Activated T-cell treated with anti-CD3 and anti-CD28 coated beads, Interleukin-2, amount 50 U/mL, for 4 hours (primary cell): ENCODE results near the gene ACTG2. TPM values are rescaled to one million over a fixed set of nuclear protein-coding genes. Genes with fewer than 3 reads are reported as not detected.

Experiments
- ATAC-seq, 2 donors: fragments of 200-7000 bp; cut with Tn5 transposase; one replicate each; pipeline ENCODE4 v1.10.0; 2021
- DNase-seq: peaks from one replicate; pipeline ENCODE4 v3.0.0-alpha.2; 2020
- H3K27me3 Mint-ChIP-seq: one replicate; pipeline ENCODE4 v1.8.0; 2021; ENCODE audit warnings: low read depth, mixed read lengths
- H3K36me3 Mint-ChIP-seq: one replicate; pipeline ENCODE4 v1.8.0; 2022; ENCODE audit warnings: mixed read lengths; ENCODE audit not compliant: insufficient read depth
- H3K4me1 Mint-ChIP-seq: one replicate; pipeline ENCODE4 v1.8.0; 2021; ENCODE audit warnings: low read depth, mixed read lengths
- H3K4me3 Mint-ChIP-seq: one replicate; pipeline ENCODE4 v1.8.0; 2021; ENCODE audit warnings: mild to moderate bottlenecking, moderate library complexity, mixed read lengths
- H3K9me3 Mint-ChIP-seq: one replicate; pipeline ENCODE4 v1.8.0; 2021; ENCODE audit warnings: mixed read lengths
- total RNA-seq, 3 donors: library from RNA; stranded (reverse); gene quantifications; one replicate each; pipeline ENCODE4 v1.2.1, GENCODE V29; 2021

Gene ACTG2
- total RNA-seq, 3 donors from 2014 or later: 0.52 to 0.89 (median 0.63) TPM

DNA sequence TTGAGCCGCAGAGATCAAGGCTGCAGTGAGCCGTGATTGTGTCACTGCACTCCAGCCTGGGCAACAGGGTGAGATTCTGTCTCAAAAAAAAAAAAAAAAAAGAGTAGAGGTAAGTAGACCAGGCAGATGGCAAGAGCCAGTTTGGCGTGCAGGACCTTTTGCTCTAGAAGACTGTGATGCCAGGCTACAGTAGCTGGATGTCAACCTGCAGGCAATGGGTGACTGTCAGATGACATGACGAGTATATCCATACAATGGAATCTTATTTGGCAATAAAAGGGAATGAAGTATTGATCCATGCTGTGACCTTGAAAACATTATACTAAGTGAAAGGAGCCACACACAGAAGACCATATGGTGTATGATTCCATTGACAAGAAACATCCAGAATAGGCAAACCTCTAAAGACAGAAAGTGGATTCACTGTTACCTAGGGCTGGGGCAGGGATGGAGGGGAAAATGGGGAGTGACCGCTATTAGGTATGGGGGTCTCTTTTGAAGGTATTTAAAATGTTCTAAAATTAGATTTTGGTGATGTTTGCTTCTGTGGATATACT is 22.7 kb downstream of the ACTG2 start:
- H3K4me1 Mint-ChIP-seq: no peaks in the 10 kb centered on the region
- H3K9me3 Mint-ChIP-seq: no peaks in the 10 kb centered on the region
- no peak for DNase-seq
- no peak for ATAC-seq
- H3K27me3 Mint-ChIP-seq: peaks cover under 1% of the 10 kb centered on the region
- no peaks in the 10 kb centered on the region for H3K36me3 Mint-ChIP-seq
- no peak overlapping the region for H3K4me3 Mint-ChIP-seq

DNA sequence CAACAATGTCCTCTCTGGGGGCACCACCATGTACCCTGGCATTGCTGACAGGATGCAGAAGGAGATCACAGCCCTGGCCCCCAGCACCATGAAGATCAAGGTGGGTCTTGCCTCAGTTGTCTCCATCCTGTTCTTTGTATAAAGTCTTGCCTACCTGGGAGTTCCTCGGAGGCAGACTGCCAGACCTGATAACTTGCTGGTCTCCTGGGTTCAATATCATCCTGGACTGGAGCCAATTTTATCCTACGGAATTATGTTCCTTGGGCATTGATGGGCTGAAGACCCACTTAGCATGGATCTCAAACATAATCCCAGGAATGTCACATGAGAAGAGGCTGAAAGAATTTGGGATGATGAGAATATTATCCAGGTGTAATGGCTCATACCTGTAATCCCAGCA is 23.9 kb downstream of the ACTG2 start:
- Mint-ChIP-seq H3K36me3 (no peaks in the 10 kb centered on the region), H3K4me1 (no peaks in the 10 kb centered on the region), H3K4me3 (no peak overlapping the region), H3K9me3 (no peaks in the 10 kb centered on the region), H3K27me3 (peaks cover 2% of the 10 kb centered on the region)
- ATAC-seq (no peak), DNase-seq (no peak)

- Mint-ChIP-seq H3K4me1 (no peaks in the 10 kb centered on the region), H3K27me3 (peaks cover 2% of the 10 kb centered on the region), H3K4me3 (no peak overlapping the region), H3K9me3 (no peaks in the 10 kb centered on the region), H3K36me3 (no peaks in the 10 kb centered on the region)
- DNase-seq (no peak), ATAC-seq (no peak)
Measured at GRCh38 chr2:73917296-73917695, 24.5 kb downstream of the ACTG2 start.

DNA sequence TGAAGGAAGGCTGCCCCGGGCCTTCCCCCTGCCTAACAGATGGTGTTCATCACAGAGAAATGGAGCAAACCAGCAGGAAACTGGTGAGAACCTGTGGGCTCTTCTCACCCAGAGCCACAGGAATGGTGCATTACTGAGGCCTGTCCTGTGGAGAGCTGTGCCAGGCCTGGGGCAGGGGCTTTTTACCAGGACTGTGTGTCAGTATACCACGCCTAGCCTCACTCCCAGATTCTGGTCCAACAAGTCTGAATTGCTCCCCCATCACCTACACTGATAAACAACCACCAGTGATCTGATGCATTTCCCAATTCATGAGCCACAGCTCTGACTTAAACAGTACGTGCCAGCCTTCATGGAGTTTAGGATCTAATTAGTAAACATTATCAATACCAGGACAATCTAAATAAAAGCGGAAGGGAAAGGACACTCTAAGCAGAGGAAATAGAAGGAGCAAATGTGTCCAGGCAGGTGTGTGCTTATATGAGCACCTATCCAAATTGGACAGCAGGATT is 24.9 kb downstream of the ACTG2 start:
- no peak overlapping the region for H3K4me3 Mint-ChIP-seq
- no peaks in the 10 kb centered on the region for H3K4me1 Mint-ChIP-seq
- ATAC-seq (no peak), DNase-seq (no peak)
- H3K36me3 Mint-ChIP-seq: no peaks in the 10 kb centered on the region
- no peaks in the 10 kb centered on the region for H3K9me3 Mint-ChIP-seq
- peaks cover 2% of the 10 kb centered on the region for H3K27me3 Mint-ChIP-seq

DNA sequence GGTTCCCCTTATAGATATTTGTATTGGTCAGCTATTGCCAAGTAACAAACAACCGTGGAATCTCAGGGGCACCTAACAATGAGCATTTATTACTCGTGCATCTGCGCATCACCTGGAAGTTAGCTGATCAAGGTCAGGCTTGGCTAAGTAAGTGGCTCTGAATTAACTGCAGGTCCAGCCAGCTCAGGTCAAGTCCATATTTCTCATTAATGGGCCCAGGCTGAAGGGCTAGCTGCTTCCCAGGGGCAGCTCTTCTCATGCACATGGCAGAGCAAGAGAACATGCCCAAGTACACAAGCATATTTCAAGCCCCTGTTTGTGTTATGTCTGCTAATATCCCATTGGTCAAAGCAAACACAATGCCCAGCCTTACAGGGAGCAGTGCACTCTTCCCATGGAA is 26.0 kb downstream of the ACTG2 start:
- no peaks in the 10 kb centered on the region for H3K4me1 Mint-ChIP-seq
- no peak overlapping the region for H3K4me3 Mint-ChIP-seq
- ATAC-seq (no peak), DNase-seq (no peak)
- H3K36me3 Mint-ChIP-seq: no peaks in the 10 kb centered on the region
- peaks cover 2% of the 10 kb centered on the region for H3K27me3 Mint-ChIP-seq
- H3K9me3 Mint-ChIP-seq: no peaks in the 10 kb centered on the region

- ATAC-seq (no peak), DNase-seq (no peak)
- Mint-ChIP-seq H3K4me3 (no peak overlapping the region), H3K36me3 (no peaks in the 10 kb centered on the region), H3K4me1 (no peaks in the 10 kb centered on the region), H3K27me3 (peaks cover 2% of the 10 kb centered on the region), H3K9me3 (no peaks in the 10 kb centered on the region)
Measured at GRCh38 chr2:73919596-73920228, 26.9 kb downstream of the ACTG2 start.

GRCh38 chr2:73920577-73921545 is 28.1 kb downstream of the ACTG2 start:
- Mint-ChIP-seq H3K36me3 (no peaks in the 10 kb centered on the region), H3K9me3 (no peaks in the 10 kb centered on the region), H3K4me1 (peaks cover 1% of the 10 kb centered on the region), H3K27me3 (peaks cover 2% of the 10 kb centered on the region), H3K4me3 (no peak overlapping the region)
- ATAC-seq: peak; percentile 38 to 62
- peak; percentile 36 for DNase-seq

DNA sequence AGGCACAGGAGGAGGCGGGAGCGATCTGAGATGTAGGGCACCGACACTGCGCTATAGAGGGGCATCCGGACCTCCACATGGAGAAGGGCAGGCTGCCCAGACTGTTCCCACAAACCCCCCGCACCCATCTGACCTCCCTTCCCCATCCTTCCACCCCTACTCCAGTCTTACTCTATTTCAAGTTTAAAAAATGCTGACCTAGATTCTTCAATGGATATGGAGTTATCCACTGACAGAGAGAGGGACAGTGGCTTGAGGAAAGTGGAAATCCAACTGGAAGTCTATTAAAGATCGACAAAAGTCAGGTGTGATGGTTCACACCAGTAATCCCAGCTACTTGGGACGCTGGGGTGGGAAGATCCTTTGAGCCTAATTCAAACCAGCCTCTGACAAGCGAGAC is 28.8 kb downstream of the ACTG2 start:
- no peaks in the 10 kb centered on the region for H3K9me3 Mint-ChIP-seq
- H3K36me3 Mint-ChIP-seq: no peaks in the 10 kb centered on the region

DNA sequence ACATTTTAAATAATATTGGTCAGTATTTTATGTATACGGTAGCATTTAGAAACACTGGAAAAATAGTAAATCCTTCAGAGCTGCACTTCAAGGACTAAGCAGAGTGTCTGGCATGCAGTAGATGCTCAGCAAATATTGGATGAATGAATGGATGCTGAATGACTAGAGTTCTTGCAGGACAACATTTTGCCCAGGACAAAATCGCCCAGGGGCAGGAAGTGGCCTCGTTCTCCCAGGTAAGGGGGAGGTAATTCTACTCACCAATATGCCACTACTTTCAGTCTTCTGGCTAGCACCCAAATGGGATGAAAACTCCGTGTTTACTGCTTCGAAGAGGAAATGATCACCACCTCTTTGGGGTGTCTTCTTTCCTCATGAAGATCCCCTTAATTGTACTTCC is 29.9 kb downstream of the ACTG2 start:
- ATAC-seq (no peak), DNase-seq (no peak)
- H3K9me3 Mint-ChIP-seq: no peaks in the 10 kb centered on the region
- no peak overlapping the region for H3K4me3 Mint-ChIP-seq
- peaks cover 11% of the 10 kb centered on the region for H3K4me1 Mint-ChIP-seq
- H3K36me3 Mint-ChIP-seq: peaks cover under 1% of the 10 kb centered on the region
- peaks cover 2% of the 10 kb centered on the region for H3K27me3 Mint-ChIP-seq

More for the DNA sequence above, 28.8 kb downstream of the ACTG2 start:
- no peak for DNase-seq
- Mint-ChIP-seq H3K4me3 (no peak overlapping the region), H3K27me3 (peaks cover 2% of the 10 kb centered on the region), H3K4me1 (peaks cover 6% of the 10 kb centered on the region)
- no peak for ATAC-seq

GRCh38 chr2:73925033-73925704 is 32.4 kb downstream of the ACTG2 start:
- Mint-ChIP-seq H3K4me1 (peaks cover 36% of the 10 kb centered on the region), H3K27me3 (peaks cover 2% of the 10 kb centered on the region), H3K4me3 (no peak overlapping the region), H3K36me3 (peaks cover 18% of the 10 kb centered on the region), H3K9me3 (no peaks in the 10 kb centered on the region)
- ATAC-seq (no peak), DNase-seq (no peak)

DNA sequence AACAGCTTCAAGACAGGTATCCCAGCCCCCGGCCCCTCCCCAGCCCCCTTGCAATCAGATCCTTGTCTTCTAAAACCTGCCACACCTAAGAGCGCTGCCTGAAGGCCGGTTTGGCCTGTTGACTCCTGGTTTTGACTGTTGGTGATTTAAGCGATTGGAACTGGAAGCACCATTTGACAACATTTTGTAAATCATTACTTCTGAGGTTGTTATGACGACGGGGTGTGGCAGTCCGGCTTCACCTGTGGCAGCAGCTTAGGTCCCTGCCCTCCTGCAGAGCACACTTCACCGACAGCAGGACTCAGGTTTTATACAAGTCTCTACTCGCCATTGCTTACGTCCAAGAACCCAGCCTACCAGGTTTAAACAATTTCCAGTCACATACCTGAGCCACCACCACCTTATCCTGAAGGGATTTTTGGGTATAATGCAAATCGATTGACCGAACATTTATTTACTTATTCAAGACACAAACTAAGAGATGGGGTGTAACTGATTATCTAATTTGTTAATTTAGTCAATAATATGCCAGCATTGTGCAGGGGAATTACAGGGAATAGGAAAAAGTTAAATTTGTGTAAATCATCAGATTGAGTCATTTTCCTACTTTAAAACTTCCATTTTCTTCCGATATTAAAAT is 33.2 kb downstream of the ACTG2 start:
- H3K27me3 Mint-ChIP-seq: no peaks in the 10 kb centered on the region
- H3K4me1 Mint-ChIP-seq: peaks cover 40% of the 10 kb centered on the region
- peaks cover 20% of the 10 kb centered on the region for H3K36me3 Mint-ChIP-seq
- ATAC-seq (no peak), DNase-seq (no peak)
- peak overlapping the region; percentile 96 for H3K4me3 Mint-ChIP-seq
- no peaks in the 10 kb centered on the region for H3K9me3 Mint-ChIP-seq

- Mint-ChIP-seq H3K27me3 (no peaks in the 10 kb centered on the region), H3K4me1 (peaks cover 47% of the 10 kb centered on the region), H3K9me3 (no peaks in the 10 kb centered on the region), H3K4me3 (peak within 1 kb of the TSS; percentile 96), H3K36me3 (peaks cover 25% of the 10 kb centered on the region)
- ATAC-seq (peak; percentile 100), DNase-seq (peak; percentile 94)
Measured at GRCh38 chr2:73926493-73927327, 33.9 kb downstream of the ACTG2 start, which contains the start of gene DGUOK. TSS of gene DGUOK (plus strand) at chr2:73926880. CDS start at chr2:73926911, 31 bp downstream.

DNA sequence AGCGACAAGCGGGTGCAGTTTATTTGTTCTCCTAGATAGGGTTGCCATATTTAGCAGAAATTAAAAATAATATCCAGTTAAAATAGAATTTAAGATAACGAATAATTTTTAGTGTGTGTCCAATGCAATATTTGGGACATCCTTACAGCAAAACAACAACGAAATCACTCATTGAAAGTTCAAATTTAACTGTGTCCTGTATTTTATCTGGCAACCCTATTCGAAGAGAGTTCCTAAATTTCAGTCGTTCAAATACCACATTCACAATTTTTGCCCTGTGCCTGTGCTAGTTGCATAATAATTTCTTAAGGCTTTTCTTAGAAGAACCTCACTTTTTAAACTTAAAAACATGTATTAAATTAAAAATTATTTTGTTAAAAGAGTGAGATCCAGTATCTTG is 34.5 kb downstream of the ACTG2 start:
- H3K27me3 Mint-ChIP-seq: no peaks in the 10 kb centered on the region
- H3K4me3 Mint-ChIP-seq: peak overlapping the region; percentile 96
- DNase-seq (no peak), ATAC-seq (no peak)
- peaks cover 29% of the 10 kb centered on the region for H3K36me3 Mint-ChIP-seq
- H3K9me3 Mint-ChIP-seq: no peaks in the 10 kb centered on the region
- H3K4me1 Mint-ChIP-seq: peaks cover 54% of the 10 kb centered on the region
